IMR-90 (cell line): Measurements from ENCODE around the gene NTM. TPM values are rescaled to one million over a fixed set of nuclear protein-coding genes. Genes with fewer than 3 reads are reported as not detected.

Experiments
- ATAC-seq: fragments of 200-7000 bp; cut with Tn5 transposase; 2 replicates; pipeline ENCODE4 v1.9.1; 2020; ENCODE audit warnings: low read depth, mild to moderate bottlenecking, moderate library complexity
- BruUV-seq: library from RNA; stranded (reverse); fragments of 400-500 nt; replicated peaks from 2 replicates; lab custom pipeline; 2021; lab: Mats Ljungman, UMichigan
- CTCF ChIA-PET: fragments of 300-600 bp; formaldehyde crosslinking; extraction: SDS; loops from one replicate; lab custom pipeline; 2021; ENCODE audit warnings: antibody characterized with exemption; lab: Yijun Ruan, JAX
- POLR2A ChIA-PET: fragments of 300-600 bp; sonication (Branson Sonifier 250); formaldehyde crosslinking; loops from one replicate; lab custom pipeline; 2022; ENCODE audit warnings: antibody characterized with exemption; ENCODE audit not compliant: unreplicated experiment; lab: Charles Lee
- DNase-seq: peaks from one replicate; pipeline ENCODE4 v3.0.0; 2013
- H2AFZ ChIP-seq: replicated peaks from 2 replicates; pipeline ENCODE3; 2013; ENCODE audit warnings: low read length, mild to moderate bottlenecking; ENCODE audit not compliant: poor library complexity
- H2AK5ac ChIP-seq: 2 replicates; pipeline ENCODE4 v1.6.1; 2013; ENCODE audit warnings: low read depth, low read length, inconsistent platforms
- H2AK9ac ChIP-seq: replicated peaks from 2 replicates; pipeline ENCODE3; 2013; ENCODE audit warnings: mild to moderate bottlenecking, low read depth, low read length, moderate library complexity; ENCODE audit not compliant: poor library complexity
- H2BK120ac ChIP-seq: 2 replicates; pipeline ENCODE4 v1.6.1; 2013; ENCODE audit warnings: low read depth, low read length, inconsistent platforms
- H2BK15ac ChIP-seq: 3 replicates; pipeline ENCODE4 v1.6.1; 2013; ENCODE audit warnings: low read depth, low read length, inconsistent platforms
- H2BK20ac ChIP-seq: 2 replicates; pipeline ENCODE4 v1.6.1; 2013; ENCODE audit warnings: low read depth, mild to moderate bottlenecking, inconsistent platforms, low read length, moderate library complexity
- H2BK5ac ChIP-seq: 2 replicates; pipeline ENCODE4 v1.6.1; 2013; ENCODE audit warnings: mild to moderate bottlenecking, low read depth, low read length, inconsistent platforms; ENCODE audit not compliant: poor library complexity, severe bottlenecking
- H3K14ac ChIP-seq: replicated peaks from 2 replicates; pipeline ENCODE4 v1.6.1; 2013; ENCODE audit warnings: low read depth, low read length, inconsistent platforms
- H3K18ac ChIP-seq: 2 replicates; pipeline ENCODE4 v1.6.1; 2013; ENCODE audit warnings: low read depth, low read length, control low read depth
- H3K23ac ChIP-seq: 2 replicates; pipeline ENCODE4 v1.6.1; 2013; ENCODE audit warnings: low read depth, low read length, inconsistent platforms
- H3K27ac ChIP-seq: 2 replicates; pipeline ENCODE4 v1.5.1; 2013; ENCODE audit warnings: mild to moderate bottlenecking, control low read depth, low read length; ENCODE audit not compliant: insufficient read depth
- H3K27me3 ChIP-seq: 2 replicates; pipeline ENCODE4 v1.6.1; 2013; ENCODE audit warnings: low read length; ENCODE audit not compliant: control insufficient read depth, insufficient read depth
- H3K36me3 ChIP-seq: 2 replicates; pipeline ENCODE4 v1.6.1; 2013; ENCODE audit warnings: low read length, mixed read lengths; ENCODE audit not compliant: control insufficient read depth, insufficient read depth
- H3K4ac ChIP-seq: 2 replicates; pipeline ENCODE4 v1.6.1; 2013; ENCODE audit warnings: low read depth, low read length, inconsistent platforms
- H3K4me1 ChIP-seq: 2 replicates; pipeline ENCODE4 v1.6.1; 2013; ENCODE audit warnings: low read length, mixed read lengths; ENCODE audit not compliant: control insufficient read depth, insufficient read depth
- H3K4me2 ChIP-seq: 2 replicates; pipeline ENCODE4 v1.6.1; 2013; ENCODE audit warnings: low read depth, mild to moderate bottlenecking, control low read depth, low read length, moderate library complexity
- H3K4me3 ChIP-seq: 2 replicates; pipeline ENCODE4 v1.5.1; 2013; ENCODE audit warnings: low read depth, mild to moderate bottlenecking, control low read depth, low read length, moderate library complexity; ENCODE audit not compliant: insufficient read depth
- H3K56ac ChIP-seq: 2 replicates; pipeline ENCODE4 v1.6.1; 2013; ENCODE audit warnings: low read length, inconsistent platforms; ENCODE audit not compliant: insufficient read depth; ENCODE audit errors: extremely low read depth
- H3K79me1 ChIP-seq, 2 experiments: 2 replicates each; pipeline ENCODE4 v1.6.1; 2013; ENCODE audit warnings: low read length in 2 of 2, inconsistent platforms in 1 of 2, low read depth in 1 of 2
- H3K9ac ChIP-seq: 2 replicates; pipeline ENCODE4 v1.6.1; 2013; ENCODE audit warnings: low read depth, low read length, control low read depth
- H3K9me1 ChIP-seq: 2 replicates; pipeline ENCODE4 v1.6.1; 2013; ENCODE audit warnings: low read length, inconsistent platforms; ENCODE audit not compliant: insufficient read depth
- H3K9me3 ChIP-seq: 2 replicates; pipeline ENCODE4 v1.6.1; 2013; ENCODE audit warnings: low read length; ENCODE audit not compliant: control insufficient read depth, insufficient read depth
- H4K20me1 ChIP-seq: 2 replicates; pipeline ENCODE4 v1.6.1; 2013; ENCODE audit warnings: low read length, inconsistent platforms; ENCODE audit not compliant: insufficient read depth
- H4K5ac ChIP-seq: 2 replicates; pipeline ENCODE4 v1.6.1; 2013; ENCODE audit warnings: mild to moderate bottlenecking, low read depth, low read length, control low read depth
- H4K8ac ChIP-seq, 2 experiments: 2 replicates each; pipeline ENCODE4 v1.6.1; 2013; ENCODE audit warnings: low read depth in 2 of 2, low read length in 2 of 2, control low read depth in 1 of 2, inconsistent platforms in 1 of 2
- H4K91ac ChIP-seq: 2 replicates; pipeline ENCODE4 v1.6.1; 2013; ENCODE audit warnings: low read depth, low read length, inconsistent platforms; ENCODE audit not compliant: insufficient read depth
- BHLHE40 ChIP-seq: fragments of 150-350 bp; IDR thresholded peaks from 2 replicates; pipeline ENCODE4 v1.6.1; 2016; ENCODE audit warnings: mild to moderate bottlenecking, low read depth, low read length
- CEBPB ChIP-seq: IDR thresholded peaks from 2 replicates; pipeline ENCODE4 v1.6.1; 2012; ENCODE audit warnings: low read depth, low read length, improper control_type of control experiment
- CTCF ChIP-seq: conservative IDR thresholded peaks from 2 replicates; pipeline ENCODE4 v1.5.1; 2012; ENCODE audit warnings: mild to moderate bottlenecking, low read depth, low read length, improper control_type of control experiment
- ELK1 ChIP-seq: fragments of 150-350 bp; IDR thresholded peaks from 2 replicates; pipeline ENCODE4 v1.6.1; 2016; ENCODE audit warnings: low read depth, mild to moderate bottlenecking, low read length, moderate library complexity, borderline replicate concordance
- FOS ChIP-seq: fragments of 150-350 bp; IDR thresholded peaks from 2 replicates; pipeline ENCODE4 v1.6.1; 2016; ENCODE audit warnings: low read depth, low read length
- MAZ ChIP-seq: IDR thresholded peaks from 2 replicates; pipeline ENCODE4 v1.6.1; 2012; ENCODE audit warnings: low read depth, mild to moderate bottlenecking, low read length, improper control_type of control experiment, moderate library complexity, borderline replicate concordance
- MXI1 ChIP-seq: IDR thresholded peaks from 2 replicates; pipeline ENCODE4 v1.6.1; 2012; ENCODE audit warnings: low read depth, mild to moderate bottlenecking, low read length, moderate library complexity, borderline replicate concordance
- NFE2L2 ChIP-seq: fragments of 150-350 bp; IDR thresholded peaks from 2 replicates; pipeline ENCODE4 v1.6.1; 2016; ENCODE audit warnings: low read depth, mild to moderate bottlenecking, low read length
- RCOR1 ChIP-seq: IDR thresholded peaks from 2 replicates; pipeline ENCODE4 v1.6.1; 2012; ENCODE audit warnings: mild to moderate bottlenecking, low read length, improper control_type of control experiment; ENCODE audit not compliant: insufficient replicate concordance
- RFX5 ChIP-seq: IDR thresholded peaks from 2 replicates; pipeline ENCODE4 v1.8.0; 2012; ENCODE audit warnings: low read depth, mild to moderate bottlenecking, low read length, moderate library complexity
- SMC3 ChIP-seq: fragments of 150-350 bp; IDR thresholded peaks from 2 replicates; pipeline ENCODE4 v1.6.1; 2016; ENCODE audit warnings: low read depth, mild to moderate bottlenecking, antibody characterized with exemption, low read length, moderate library complexity
- USF2 ChIP-seq: fragments of 150-350 bp; IDR thresholded peaks from 2 replicates; pipeline ENCODE4 v1.6.1; 2017; ENCODE audit warnings: mild to moderate bottlenecking, antibody characterized with exemption, low read length, low read depth
- WGBS, 2 experiments: methylation state at CpG; one replicate each; pipeline versions ENCODE4 v1.1.5 to v1.1.7; 2013; ENCODE audit warnings: missing lambda C conversion rate in 2 of 2; ENCODE audit not compliant: insufficient read length in 1 of 2; ENCODE audit errors: extremely low coverage in 2 of 2; 5-methylcytosine and 5-hydroxymethylcytosine counted together
- dilution Hi-C: fragments of 300-500 bp; cut with HindIII; formaldehyde crosslinking; loops from one replicate; pipeline ENCODE4 v1.14.3; 2018; ENCODE audit warnings: low sequenced_read_pairs; ENCODE audit not compliant: unreplicated experiment
- in situ Hi-C: fragments of 300-500 bp; cut with MboI; formaldehyde crosslinking; loops from 3 replicates; pipeline ENCODE4 v1.14.3; 2019; ENCODE audit warnings: low sequenced_read_pairs, inconsistent platforms, mixed read lengths
- intact Hi-C: fragments of 100-400 bp; cut with micrococcal nuclease; formaldehyde crosslinking; loops from 2 replicates; pipeline ENCODE4 v1.10.0; 2022
- polyA plus RNA-seq, 3 experiments: library from polyadenylated mRNA; depleted of rRNA; stranded (reverse); fragments of >200 nt; gene quantifications; 2 replicates each; pipeline ENCODE4 v1.2.3, GENCODE V29; 2012; ENCODE audit warnings: low replicate concordance in 1 of 3
- total RNA-seq: library from RNA; depleted of rRNA; stranded (reverse); fragments of >200 nt; gene quantifications from 2 replicates; pipeline ENCODE4 v1.2.3, GENCODE V29; 2012

NTM gene
- total and polyA plus RNA-seq, 2 of the 4 experiments (the other 2 are of a cell fraction): 19.5 to 25.5 TPM

- Histone ChIP-seq H3K14ac (no peak overlapping the region), H4K20me1 (no peaks in the 10 kb centered on the region), H2BK15ac (no peak overlapping the region), H2AFZ (no peak overlapping the region), H3K27ac (no peak overlapping the region), H2BK120ac (no peak overlapping the region), H2BK5ac (no peak overlapping the region), H3K9me1 (no peaks in the 10 kb centered on the region), H3K27me3 (peaks cover 2% of the 10 kb centered on the region; the same call in 1 of the 2 replicates), H3K4me2 (no peak overlapping the region), H3K9ac (no peak overlapping the region), H3K56ac (no peak overlapping the region), H2BK20ac (no peak overlapping the region), H3K4me1 (no peaks in the 10 kb centered on the region), H3K79me1 (no peaks in the 10 kb centered on the region), H3K9me3 (no peaks in the 10 kb centered on the region), H3K18ac (no peak overlapping the region), H3K36me3 (no peaks in the 10 kb centered on the region), H2AK9ac (no peak overlapping the region), H3K4ac (no peak overlapping the region), H4K5ac (no peak overlapping the region), H2AK5ac (no peak overlapping the region), H3K4me3 (no peak overlapping the region), H4K91ac (no peak overlapping the region), H3K23ac (no peak overlapping the region), H4K8ac (no peak overlapping the region)
- intact Hi-C loops: no loop called here
- CTCF ChIA-PET: no interaction called here
- BruUV-seq: no TSS peak
- no CpG with 5 or more reads among the region's 8 CpGs for WGBS, 2 experiments
- ATAC-seq (no peak), DNase-seq (no peak)
- in situ Hi-C loops: no loop called here
- POLR2A ChIA-PET: no interaction called here
- dilution Hi-C loops: no loop called here
- TF ChIP-seq RCOR1: no peak
- TF ChIP-seq NFE2L2: no peak
- TF ChIP-seq CTCF: no peak
- TF ChIP-seq RFX5: no peak
- TF ChIP-seq USF2: no peak
- no peak for TF ChIP-seq CEBPB
- no peak for TF ChIP-seq ELK1
- no peak for TF ChIP-seq BHLHE40
- no peak for TF ChIP-seq FOS
- TF ChIP-seq MXI1: no peak
- TF ChIP-seq MAZ: no peak
- no peak for TF ChIP-seq SMC3
Measured at GRCh38 chr11:131549770-131550169, 179.4 kb downstream of the NTM start.
